Gastroesophageal sphincter (tissue), 3 donors: ENCODE data around the gene POMT2.

Experiments
- EP300 ChIP-seq: sonication (generic); formaldehyde crosslinking; IDR thresholded peaks from one replicate; pipeline ENCODE4 v1.6.1; 2017; ENCODE audit warnings: antibody characterized with exemption, mild to moderate bottlenecking
- POLR2A ChIP-seq, 2 donors: fragments of 450-650 bp; IDR thresholded peaks; one replicate each; pipeline ENCODE4 v1.6.1; 2017; ENCODE audit warnings: antibody characterized with exemption in 2 of 2, mild to moderate bottlenecking in 2 of 2, moderate library complexity in 1 of 2
- POLR2AphosphoS5 ChIP-seq: sonication (generic); formaldehyde crosslinking; IDR thresholded peaks from one replicate; pipeline ENCODE4 v1.6.1; 2017; ENCODE audit warnings: antibody characterized with exemption
- TF ChIP-seq, protein P1 (sequence below), 4 experiments: fragments of 200-600 bp in 2 of 4; fragments of 450-650 bp in 2 of 4; sonication (generic) in 1 of 4; IDR thresholded peaks; one replicate each; pipeline ENCODE4 v1.5.1; 2017 to 2019; ENCODE audit warnings: antibody characterized with exemption in 4 of 4, mild to moderate bottlenecking in 2 of 4, moderate library complexity in 2 of 4

- no peak for TF ChIP-seq EP300
- TF ChIP-seq, protein P1, sequence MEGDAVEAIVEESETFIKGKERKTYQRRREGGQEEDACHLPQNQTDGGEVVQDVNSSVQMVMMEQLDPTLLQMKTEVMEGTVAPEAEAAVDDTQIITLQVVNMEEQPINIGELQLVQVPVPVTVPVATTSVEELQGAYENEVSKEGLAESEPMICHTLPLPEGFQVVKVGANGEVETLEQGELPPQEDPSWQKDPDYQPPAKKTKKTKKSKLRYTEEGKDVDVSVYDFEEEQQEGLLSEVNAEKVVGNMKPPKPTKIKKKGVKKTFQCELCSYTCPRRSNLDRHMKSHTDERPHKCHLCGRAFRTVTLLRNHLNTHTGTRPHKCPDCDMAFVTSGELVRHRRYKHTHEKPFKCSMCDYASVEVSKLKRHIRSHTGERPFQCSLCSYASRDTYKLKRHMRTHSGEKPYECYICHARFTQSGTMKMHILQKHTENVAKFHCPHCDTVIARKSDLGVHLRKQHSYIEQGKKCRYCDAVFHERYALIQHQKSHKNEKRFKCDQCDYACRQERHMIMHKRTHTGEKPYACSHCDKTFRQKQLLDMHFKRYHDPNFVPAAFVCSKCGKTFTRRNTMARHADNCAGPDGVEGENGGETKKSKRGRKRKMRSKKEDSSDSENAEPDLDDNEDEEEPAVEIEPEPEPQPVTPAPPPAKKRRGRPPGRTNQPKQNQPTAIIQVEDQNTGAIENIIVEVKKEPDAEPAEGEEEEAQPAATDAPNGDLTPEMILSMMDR (IDR thresholded peaks at IDR 0.05), result no peak
- no peak for TF ChIP-seq POLR2AphosphoS5
- no peak for TF ChIP-seq POLR2A (IDR thresholded peaks at IDR 0.05)
These were observed 92.6 kb downstream of the POMT2 start for GRCh38 chr14:77228056-77228455.
